ENCODE results near the gene GPN1.

DNA sequence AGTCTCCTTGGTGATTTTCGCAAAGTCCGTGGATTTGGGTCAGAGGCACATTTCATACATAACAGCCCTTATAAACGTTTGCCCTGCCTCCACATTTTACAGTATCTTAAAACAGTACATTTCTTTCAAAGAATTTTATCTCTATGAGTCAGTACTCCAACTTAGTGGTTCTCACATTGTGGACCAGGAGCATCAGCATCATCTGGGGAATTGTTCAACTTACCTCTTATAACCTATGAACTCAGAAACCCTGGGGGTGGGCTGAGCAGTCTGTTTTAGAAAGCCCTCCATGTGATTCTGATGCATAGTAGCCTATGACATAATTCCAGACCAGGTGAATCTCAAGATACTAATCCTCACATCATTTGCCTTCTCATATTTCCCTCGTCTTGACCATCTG, 22.2 kb downstream of the GPN1 start:
- TF ChIP-seq, protein P1, sequence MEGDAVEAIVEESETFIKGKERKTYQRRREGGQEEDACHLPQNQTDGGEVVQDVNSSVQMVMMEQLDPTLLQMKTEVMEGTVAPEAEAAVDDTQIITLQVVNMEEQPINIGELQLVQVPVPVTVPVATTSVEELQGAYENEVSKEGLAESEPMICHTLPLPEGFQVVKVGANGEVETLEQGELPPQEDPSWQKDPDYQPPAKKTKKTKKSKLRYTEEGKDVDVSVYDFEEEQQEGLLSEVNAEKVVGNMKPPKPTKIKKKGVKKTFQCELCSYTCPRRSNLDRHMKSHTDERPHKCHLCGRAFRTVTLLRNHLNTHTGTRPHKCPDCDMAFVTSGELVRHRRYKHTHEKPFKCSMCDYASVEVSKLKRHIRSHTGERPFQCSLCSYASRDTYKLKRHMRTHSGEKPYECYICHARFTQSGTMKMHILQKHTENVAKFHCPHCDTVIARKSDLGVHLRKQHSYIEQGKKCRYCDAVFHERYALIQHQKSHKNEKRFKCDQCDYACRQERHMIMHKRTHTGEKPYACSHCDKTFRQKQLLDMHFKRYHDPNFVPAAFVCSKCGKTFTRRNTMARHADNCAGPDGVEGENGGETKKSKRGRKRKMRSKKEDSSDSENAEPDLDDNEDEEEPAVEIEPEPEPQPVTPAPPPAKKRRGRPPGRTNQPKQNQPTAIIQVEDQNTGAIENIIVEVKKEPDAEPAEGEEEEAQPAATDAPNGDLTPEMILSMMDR (IDR thresholded peaks at IDR 0.05; ENCODE audit: insufficient read depth, low read length, poor library complexity, severe bottlenecking) = no peak
- no peak for TF ChIP-seq EZH2phosphoT487 (conservative IDR thresholded peaks at IDR 0.05; ENCODE audit: low read length)
